SK-N-SH treated with all-trans-retinoic acid at 6 μM for 48 hours (cell line): Measurements from ENCODE around the gene GJC2.

Experiments
- ARNTL ChIP-seq: fragments of 450-650 bp; formaldehyde crosslinking; IDR thresholded peaks from 2 replicates; pipeline ENCODE4 v1.5.0; 2020; ENCODE audit warnings: low read depth, mild to moderate bottlenecking, moderate library complexity, borderline replicate concordance
- BACH2 ChIP-seq: fragments of 250-450 bp; sonication (Bioruptor Pico); IDR thresholded peaks from 2 replicates; pipeline ENCODE4 v1.9.0; 2021; ENCODE audit warnings: mild to moderate bottlenecking, borderline replicate concordance
- CREB5 ChIP-seq: fragments of 250-450 bp; sonication (Bioruptor Pico); IDR thresholded peaks from 2 replicates; pipeline ENCODE4 v1.5.1; 2020; ENCODE audit warnings: low read depth, mild to moderate bottlenecking, moderate library complexity
- CSRNP3 ChIP-seq: fragments of 250-450 bp; sonication (Bioruptor Pico); IDR thresholded peaks from 2 replicates; pipeline ENCODE4 v1.5.1; 2021; ENCODE audit warnings: mild to moderate bottlenecking, moderate library complexity
- ISL1 ChIP-seq: fragments of 250-450 bp; sonication (Bioruptor Pico); IDR thresholded peaks from 2 replicates; pipeline ENCODE4 v2.1.2; 2022; ENCODE audit warnings: mild to moderate bottlenecking, moderate library complexity
- OSR1 ChIP-seq: fragments of 250-450 bp; sonication (Bioruptor Pico); IDR thresholded peaks from 2 replicates; pipeline ENCODE4 v1.8.0; 2022; ENCODE audit warnings: moderate library complexity, mild to moderate bottlenecking, inconsistent platforms
- PATZ1 ChIP-seq: fragments of 250-450 bp; sonication (Bioruptor Pico); IDR thresholded peaks from 2 replicates; pipeline ENCODE4 v1.8.0; 2020; ENCODE audit warnings: mild to moderate bottlenecking, moderate library complexity, borderline replicate concordance
- POU6F1 ChIP-seq: fragments of 250-450 bp; sonication (Bioruptor Pico); IDR thresholded peaks from 2 replicates; pipeline ENCODE4 v1.8.0; 2021; ENCODE audit warnings: low read depth, mild to moderate bottlenecking, moderate library complexity, borderline replicate concordance
- SNAI2 ChIP-seq: fragments of 250-450 bp; sonication (Bioruptor Pico); IDR thresholded peaks from 2 replicates; pipeline ENCODE4 v1.5.0; 2020; ENCODE audit warnings: mild to moderate bottlenecking, moderate library complexity
- ZC3H10 ChIP-seq: fragments of 250-450 bp; sonication (Bioruptor Pico); IDR thresholded peaks from 2 replicates; pipeline ENCODE4 v1.5.1; 2021; ENCODE audit warnings: mild to moderate bottlenecking, moderate library complexity
- ZFP30 ChIP-seq: fragments of 450-650 bp; formaldehyde crosslinking; IDR thresholded peaks from 2 replicates; pipeline ENCODE4 v1.5.0; 2022; ENCODE audit warnings: mild to moderate bottlenecking, moderate library complexity
- ZNF8 ChIP-seq: fragments of 450-650 bp; formaldehyde crosslinking; IDR thresholded peaks from 2 replicates; pipeline ENCODE4 v1.5.0; 2020; ENCODE audit warnings: mild to moderate bottlenecking, moderate library complexity

- TF ChIP-seq POU6F1 (CRISPR knock-in tag): no peak
- no peak for TF ChIP-seq OSR1 (CRISPR knock-in tag)
- no peak for TF ChIP-seq ZC3H10 (CRISPR knock-in tag)
- TF ChIP-seq CREB5 (CRISPR knock-in tag): no peak
- no peak for TF ChIP-seq CSRNP3 (CRISPR knock-in tag)
- no peak for TF ChIP-seq SNAI2 (CRISPR knock-in tag)
- TF ChIP-seq BACH2 (CRISPR knock-in tag): no peak
- no peak for TF ChIP-seq ARNTL (CRISPR knock-in tag)
- TF ChIP-seq ZNF8 (CRISPR knock-in tag): no peak
- TF ChIP-seq PATZ1: no peak
- TF ChIP-seq ZFP30: no peak
- TF ChIP-seq ISL1 (CRISPR knock-in tag): no peak
Measured at GRCh38 chr1:228182296-228183030, 32.7 kb downstream of the GJC2 start.
